ENCODE results near the gene NBAS.
"Not testable (repeated sequence)": the region's sequence is repeated elsewhere in the genome, so short reads cannot be mapped to it uniquely, and the experiment has no call there.

Gene NBAS

DNA sequence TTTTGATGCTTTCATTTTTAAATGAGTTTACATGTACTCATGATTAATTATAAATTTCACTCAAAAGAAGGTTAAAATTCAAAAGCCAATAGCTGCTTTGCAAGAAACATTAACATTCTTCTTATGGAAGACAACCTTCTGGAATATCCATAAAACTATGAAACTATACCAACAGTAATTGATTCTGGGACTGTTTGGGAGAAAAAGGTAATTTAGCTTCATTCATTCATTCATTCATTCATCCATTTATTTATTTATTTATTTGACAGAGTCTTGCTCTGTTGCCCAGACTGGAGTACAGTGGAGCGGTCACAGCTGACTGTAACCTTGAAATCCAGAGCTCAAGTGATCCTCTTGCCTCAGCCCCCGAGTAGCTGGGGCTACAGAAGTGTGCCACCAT, 110.3 kb downstream of the NBAS start:
- DNase-seq, result no peak

DNA sequence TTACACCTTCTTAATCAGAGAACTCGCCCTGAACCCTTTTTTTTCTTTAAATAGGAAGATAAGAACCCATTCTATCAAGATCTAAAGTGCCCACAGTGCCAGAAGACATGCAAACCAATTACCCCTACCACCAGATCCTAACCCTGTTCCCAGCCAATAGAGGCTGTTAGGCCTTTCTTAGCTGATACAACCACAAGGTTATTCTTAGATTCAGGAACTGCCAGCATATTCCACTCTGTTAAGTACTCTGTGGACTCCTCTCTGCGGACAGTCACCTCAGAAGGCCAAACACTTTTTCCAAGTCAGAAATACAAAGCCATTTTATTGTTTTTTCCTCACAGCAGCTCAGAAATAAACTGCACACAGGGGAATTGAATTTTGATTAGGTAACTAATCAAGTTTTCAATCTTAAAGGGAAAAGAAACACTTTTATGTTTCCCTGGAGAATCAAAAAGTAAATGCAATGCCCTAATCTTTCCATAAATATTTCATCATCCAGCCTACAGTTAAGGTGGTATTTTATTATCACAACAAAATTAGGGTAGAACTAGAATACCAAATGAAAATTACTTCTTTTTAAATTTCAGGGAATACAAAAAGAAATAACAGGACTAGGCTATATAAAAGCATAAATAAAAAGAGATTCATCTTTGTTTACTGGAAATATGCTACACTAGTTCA, 111.4 kb downstream of the NBAS start:
- peak in 1 of 2 donors; percentile 31 for DNase-seq

GRCh38 chr2:15448250-15448839, 112.8 kb downstream of the NBAS start:
- DNase-seq, result no peak

DNA sequence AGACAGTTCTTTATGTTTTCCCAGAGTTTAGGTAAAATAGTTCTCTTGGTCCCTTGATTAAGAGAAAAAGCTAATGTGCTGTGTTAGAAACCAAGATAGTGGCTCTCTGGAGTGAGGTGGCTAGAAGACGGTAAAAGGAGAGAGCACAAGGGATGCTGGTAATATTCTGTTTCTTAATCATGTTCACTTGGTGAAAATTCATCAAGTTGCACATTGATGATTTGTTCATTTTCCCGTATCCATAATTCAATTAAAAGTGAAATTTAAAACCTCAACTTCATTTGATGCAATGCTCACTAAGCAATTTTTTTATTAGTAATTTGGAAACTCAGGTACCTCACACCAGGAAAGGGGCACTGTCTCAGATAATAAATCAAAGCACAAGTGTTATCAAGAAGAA, 113.8 kb downstream of the NBAS start:
- DNase-seq, result no peak

GRCh38 chr2:15446961-15447360, 114.2 kb downstream of the NBAS start:
- DNase-seq, result no peak

GRCh38 chr2:15445891-15446562, 115.1 kb downstream of the NBAS start:
- DNase-seq, result no peak

GRCh38 chr2:15439768-15440524, 121.2 kb downstream of the NBAS start:
- DNase-seq, result not testable (repeated sequence)

- not testable (repeated sequence) for DNase-seq
Observed at GRCh38 chr2:15439366-15439765, 121.8 kb downstream of the NBAS start.

GRCh38 chr2:15436195-15436594, 124.9 kb downstream of the NBAS start:
- DNase-seq, result no peak

GRCh38 chr2:15435474-15435873, 125.7 kb downstream of the NBAS start:
- DNase-seq, result no peak

- DNase-seq, result no peak
Observed at GRCh38 chr2:15432642-15433256, 128.4 kb downstream of the NBAS start.

DNA sequence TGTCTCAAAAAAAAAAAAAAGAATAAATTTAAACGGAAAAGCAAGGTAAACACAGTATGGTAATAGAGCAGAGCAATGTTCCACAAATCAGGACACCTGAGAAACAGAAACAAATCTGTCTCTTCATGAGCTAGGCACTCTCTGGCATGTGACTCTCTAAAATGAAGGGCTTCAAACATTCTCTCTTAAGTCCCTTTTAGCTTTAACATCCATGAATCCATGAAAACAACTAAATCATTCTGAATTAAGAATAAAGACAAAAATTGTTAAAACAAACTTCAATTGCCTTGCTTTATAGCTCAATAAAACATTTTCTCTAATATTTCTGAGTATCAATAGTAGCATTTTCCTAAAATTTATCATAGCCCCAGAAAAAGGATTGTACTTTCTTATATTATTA, 132.1 kb downstream of the NBAS start:
- DNase-seq, result no peak

- no peak for DNase-seq
Observed at GRCh38 chr2:15427987-15428386, 133.1 kb downstream of the NBAS start.

DNA sequence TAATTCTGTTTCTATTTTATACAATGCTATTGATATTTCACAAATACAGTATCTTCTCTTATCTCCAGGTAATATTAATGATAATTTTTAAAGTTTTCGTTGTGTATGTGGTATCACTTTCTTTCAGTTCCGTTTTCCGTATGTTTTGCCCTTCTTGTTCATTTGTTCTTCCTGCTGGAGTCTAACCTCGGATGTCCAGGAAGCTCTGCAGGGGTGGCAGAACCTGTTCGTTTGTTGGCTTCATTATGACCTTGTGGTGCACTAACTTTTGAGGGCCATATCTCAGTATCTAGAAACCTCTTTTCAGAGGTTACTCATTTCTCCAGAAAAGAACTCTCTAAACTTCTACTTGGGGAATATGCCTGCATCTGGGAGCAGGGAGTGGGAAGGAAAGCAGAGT, 134.5 kb downstream of the NBAS start:
- DNase-seq, result no peak

GRCh38 chr2:15425712-15426111, 135.4 kb downstream of the NBAS start:
- no peak for DNase-seq

GRCh38 chr2:15421753-15422152, 139.4 kb downstream of the NBAS start:
- DNase-seq, result no peak

DNA sequence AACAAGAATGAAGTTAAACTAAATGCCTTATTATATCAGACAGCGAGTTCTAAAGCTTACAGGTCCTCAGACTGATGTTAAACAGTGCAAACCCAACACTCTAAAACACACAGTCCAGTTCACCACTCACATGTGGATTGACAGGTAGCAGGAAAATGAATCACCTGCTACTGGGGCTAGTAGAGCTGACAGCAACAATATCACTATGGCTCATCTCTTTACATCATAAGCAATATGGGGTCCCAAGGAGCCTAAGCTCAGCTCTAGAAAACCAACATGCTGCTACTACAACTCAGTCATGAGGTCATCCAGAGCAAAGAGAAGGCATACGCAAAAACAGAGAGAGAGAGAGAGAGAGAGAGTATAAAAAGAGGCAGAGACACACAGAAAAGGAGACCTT, 145.4 kb downstream of the NBAS start:
- no peak for DNase-seq

DNA sequence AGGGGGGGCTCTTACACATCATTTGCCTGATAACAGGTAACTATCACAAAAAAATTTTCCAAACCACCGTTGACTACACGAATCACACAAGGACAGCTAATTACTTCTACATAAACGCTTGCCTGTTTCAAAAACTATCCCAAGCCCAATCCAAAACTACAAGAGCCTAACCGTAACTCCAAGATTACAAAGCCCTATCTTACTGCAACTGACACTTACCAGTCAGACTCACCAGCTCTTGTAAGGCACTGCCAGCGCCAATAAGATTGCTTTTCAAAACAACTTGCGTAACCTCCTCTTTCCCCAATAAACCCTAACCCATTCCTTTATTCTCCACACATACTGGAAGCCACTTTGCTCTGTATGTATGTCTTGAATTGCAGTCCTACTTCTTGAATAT, 148.4 kb downstream of the NBAS start:
- no peak for DNase-seq

- no peak for DNase-seq
Observed at GRCh38 chr2:15412309-15412708, 148.8 kb downstream of the NBAS start.

DNA sequence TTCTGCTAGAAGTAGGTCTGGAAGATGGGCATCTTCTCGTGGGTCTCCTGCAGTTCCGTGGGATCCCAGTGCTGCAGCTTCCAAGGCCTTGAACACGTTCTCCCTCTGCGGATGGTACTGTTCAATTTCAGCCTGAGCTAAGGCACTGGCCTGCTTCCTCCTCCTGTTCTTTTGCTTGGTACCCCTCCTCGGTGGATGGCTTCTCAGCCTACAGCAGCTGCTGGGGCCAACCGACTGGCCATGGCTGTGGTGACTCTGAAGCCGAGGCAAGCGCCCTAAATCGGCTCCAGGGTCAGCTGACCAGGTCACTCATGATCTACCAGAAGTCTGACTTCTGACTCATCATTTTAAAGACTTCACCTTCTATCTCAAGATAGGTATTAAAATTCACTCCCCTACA, 150.2 kb downstream of the NBAS start:
- no peak for DNase-seq

GRCh38 chr2:15408759-15409158, 152.4 kb downstream of the NBAS start:
- no peak for DNase-seq

GRCh38 chr2:15407666-15408065, 153.5 kb downstream of the NBAS start:
- no peak for DNase-seq

- DNase-seq, result not testable (repeated sequence)
Observed at GRCh38 chr2:15404511-15404910, 156.6 kb downstream of the NBAS start.
